Neuronal stem cell (in vitro differentiated cells): Measurements from ENCODE around the gene MYEOV.

Experiments
- DNase-seq: peaks from one replicate; pipeline ENCODE4 v3.0.0-alpha.2; 2013; ENCODE audit warnings: low spot score
- H2AFZ ChIP-seq: one replicate; pipeline ENCODE4 v1.6.1; 2013; ENCODE audit warnings: mild to moderate bottlenecking, low read length, inconsistent platforms
- H2AK5ac ChIP-seq: 2 replicates; pipeline ENCODE4 v1.6.1; 2013; ENCODE audit warnings: low read depth, mild to moderate bottlenecking, inconsistent platforms, low read length, moderate library complexity, mixed read lengths
- H2BK120ac ChIP-seq: 2 replicates; pipeline ENCODE4 v1.6.1; 2013; ENCODE audit warnings: low read depth, mild to moderate bottlenecking, inconsistent platforms, low read length, moderate library complexity, mixed read lengths
- H2BK12ac ChIP-seq: one replicate; pipeline ENCODE4 v1.6.1; 2013; ENCODE audit warnings: low read length, inconsistent platforms
- H2BK15ac ChIP-seq: 2 replicates; pipeline ENCODE4 v1.6.1; 2013; ENCODE audit warnings: mild to moderate bottlenecking, low read length, inconsistent platforms, mixed read lengths
- H2BK5ac ChIP-seq: one replicate; pipeline ENCODE4 v1.6.1; 2013; ENCODE audit warnings: inconsistent platforms, mild to moderate bottlenecking, low read length, moderate library complexity
- H3K14ac ChIP-seq: one replicate; pipeline ENCODE4 v1.6.1; 2013; ENCODE audit warnings: low read length, inconsistent platforms
- H3K18ac ChIP-seq: 2 replicates; pipeline ENCODE4 v1.6.1; 2013; ENCODE audit warnings: low read length, inconsistent platforms
- H3K23ac ChIP-seq: 2 replicates; pipeline ENCODE4 v1.6.1; 2013; ENCODE audit warnings: low read depth, mild to moderate bottlenecking, mixed read lengths, low read length, inconsistent platforms; ENCODE audit not compliant: poor library complexity
- H3K27ac ChIP-seq: replicated peaks from 3 replicates; pipeline ENCODE4 v1.5.1; 2013; ENCODE audit warnings: low read length, inconsistent platforms
- H3K27me3 ChIP-seq, 3 experiments: 2 replicates each; pipeline ENCODE4 v1.6.1; 2013; ENCODE audit warnings: low read length in 3 of 3, mild to moderate bottlenecking in 2 of 3, inconsistent platforms in 1 of 3, low read depth in 1 of 3, mixed read lengths in 1 of 3, moderate library complexity in 1 of 3; ENCODE audit not compliant: control insufficient read depth in 3 of 3, insufficient read depth in 3 of 3
- H3K36me3 ChIP-seq, 2 donors: replicated peaks in 1 of 2; 2 replicates each; pipeline ENCODE4 v1.6.1; 2013; ENCODE audit warnings: low read length in 2 of 2; ENCODE audit not compliant: control insufficient read depth in 2 of 2, insufficient read depth in 2 of 2
- H3K4ac ChIP-seq: 2 replicates; pipeline ENCODE4 v1.6.1; 2013; ENCODE audit warnings: inconsistent platforms, mild to moderate bottlenecking, low read length, moderate library complexity
- H3K4me1 ChIP-seq, 2 donors: 1 replicate in 1 of 2; 2 replicates in 1 of 2; pipeline ENCODE4 v1.6.1; 2013; ENCODE audit warnings: low read length in 2 of 2, low read depth in 1 of 2; ENCODE audit not compliant: control insufficient read depth in 2 of 2, insufficient read depth in 1 of 2
- H3K4me2 ChIP-seq: one replicate; pipeline ENCODE4 v1.6.1; 2013; ENCODE audit warnings: mild to moderate bottlenecking, low read length, inconsistent platforms; ENCODE audit not compliant: insufficient read depth, poor library complexity, severe bottlenecking
- H3K4me3 ChIP-seq, 2 donors: 2 replicates each; pipeline ENCODE4 v1.5.1; 2013; ENCODE audit warnings: low read length in 2 of 2, mild to moderate bottlenecking in 2 of 2, inconsistent platforms in 1 of 2, moderate library complexity in 1 of 2
- H3K79me1 ChIP-seq: one replicate; pipeline ENCODE4 v1.6.1; 2013; ENCODE audit warnings: low read depth, mild to moderate bottlenecking, inconsistent platforms, low read length, moderate library complexity
- H3K9ac ChIP-seq: one replicate; pipeline ENCODE4 v1.6.1; 2013; ENCODE audit warnings: mild to moderate bottlenecking, low read depth, low read length, inconsistent platforms; ENCODE audit not compliant: poor library complexity
- H3K9me3 ChIP-seq, 2 donors: replicated peaks in 1 of 2; 2 replicates each; pipeline versions ENCODE3 to v1.6.1; 2013; ENCODE audit warnings: low read length in 2 of 2, mild to moderate bottlenecking in 2 of 2, inconsistent platforms in 1 of 2, low read depth in 1 of 2, mixed read lengths in 1 of 2, moderate library complexity in 1 of 2; ENCODE audit not compliant: control insufficient read depth in 2 of 2, insufficient read depth in 1 of 2
- H4K8ac ChIP-seq: one replicate; pipeline ENCODE4 v1.6.1; 2013; ENCODE audit warnings: low read depth, mild to moderate bottlenecking, inconsistent platforms, low read length, moderate library complexity
- H4K91ac ChIP-seq: one replicate; pipeline ENCODE4 v1.6.1; 2013; ENCODE audit warnings: low read length, low read depth, mild to moderate bottlenecking, inconsistent platforms; ENCODE audit not compliant: poor library complexity
- WGBS, 2 donors: extraction: QIAGEN DNeasy Blood & Tissue Kit; methylation state at CpG; one replicate each; pipeline ENCODE4 v1.1.7; 2013; ENCODE audit warnings: missing lambda C conversion rate in 2 of 2, mixed read lengths in 1 of 2; ENCODE audit not compliant: insufficient read length in 2 of 2, insufficient replicate concordance in 1 of 2; ENCODE audit errors: extremely low coverage in 2 of 2; 5-methylcytosine and 5-hydroxymethylcytosine counted together

The MYEOV gene

DNA sequence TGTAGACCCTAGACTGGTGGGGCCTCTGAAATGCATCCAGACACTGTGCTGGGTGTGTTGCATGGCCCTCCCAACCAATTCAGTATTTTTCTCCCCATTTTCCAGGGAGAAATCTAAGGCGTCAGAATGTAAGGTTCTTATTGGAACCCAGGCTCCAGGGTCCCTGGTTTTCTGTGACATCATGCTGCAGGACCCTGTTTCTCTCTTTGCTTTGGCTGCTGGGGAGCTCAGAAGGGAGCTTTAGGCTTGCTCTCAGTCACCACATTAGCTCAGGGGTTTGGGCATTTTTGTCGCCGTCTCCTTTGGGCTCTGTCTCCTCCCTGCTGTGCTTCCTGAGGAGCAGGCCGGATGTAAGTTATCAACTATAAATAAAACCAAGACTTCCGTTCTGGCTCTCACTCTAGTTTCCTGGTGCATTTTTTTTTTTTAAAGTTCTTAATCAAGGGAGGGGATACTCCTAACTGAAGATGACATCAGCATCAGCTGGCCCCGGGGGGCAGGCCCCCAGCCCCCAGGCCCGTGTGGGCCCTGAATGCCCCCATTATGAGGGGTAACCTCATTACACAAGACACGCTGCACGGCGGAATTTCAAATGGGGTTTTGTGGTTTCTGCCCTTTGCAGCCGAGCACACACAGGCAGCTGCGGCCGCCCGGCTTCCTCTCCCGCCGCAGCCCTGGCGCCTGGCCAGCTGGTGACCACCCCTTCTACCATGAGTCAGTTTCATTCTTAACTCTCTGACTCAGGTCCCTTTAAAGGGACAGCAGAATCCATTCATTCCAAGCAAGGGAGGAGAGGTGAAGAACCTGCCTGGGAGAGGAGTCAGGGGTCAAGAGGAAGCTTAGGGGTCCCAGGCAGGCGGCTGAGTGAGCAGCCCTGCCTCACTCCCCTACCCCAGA, 3.2 kb downstream of the MYEOV start:
- WGBS, 2 donors, result no CpG with 5 or more reads among the region's 18 CpGs
- no peak overlapping the region for H3K4ac ChIP-seq
- H3K4me1 ChIP-seq, result peaks cover 10 to 14% of the 10 kb centered on the region in 2 donors
- peak overlapping the region; percentile 0 for H2AK5ac ChIP-seq
- peak overlapping the region; percentile 18 for H2BK15ac ChIP-seq
- no peak overlapping the region for H4K8ac ChIP-seq
- H3K36me3 ChIP-seq, result no peaks in the 10 kb centered on the region
- no peaks in the 10 kb centered on the region for H3K79me1 ChIP-seq
- H3K18ac ChIP-seq, result peak overlapping the region; percentile 0
- H3K9ac ChIP-seq, result no peak overlapping the region
- no peak overlapping the region for H2BK12ac ChIP-seq
- no peak for DNase-seq
- H3K4me2 ChIP-seq, result no peak overlapping the region
- no peak overlapping the region for H3K23ac ChIP-seq
- H3K14ac ChIP-seq, result no peak overlapping the region
- H4K91ac ChIP-seq, result no peak overlapping the region
- H3K27me3 ChIP-seq, result peaks cover 0 to 2% (median 0%) of the 10 kb centered on the region in 3 experiments
- no peaks in the 10 kb centered on the region for H3K9me3 ChIP-seq
- no peak overlapping the region for H2BK120ac ChIP-seq
- no peak overlapping the region for H3K4me3 ChIP-seq
- peak overlapping the region; percentile 43 for H3K27ac ChIP-seq
- no peak overlapping the region for H2BK5ac ChIP-seq
- peak overlapping the region; percentile 78 for H2AFZ ChIP-seq

DNA sequence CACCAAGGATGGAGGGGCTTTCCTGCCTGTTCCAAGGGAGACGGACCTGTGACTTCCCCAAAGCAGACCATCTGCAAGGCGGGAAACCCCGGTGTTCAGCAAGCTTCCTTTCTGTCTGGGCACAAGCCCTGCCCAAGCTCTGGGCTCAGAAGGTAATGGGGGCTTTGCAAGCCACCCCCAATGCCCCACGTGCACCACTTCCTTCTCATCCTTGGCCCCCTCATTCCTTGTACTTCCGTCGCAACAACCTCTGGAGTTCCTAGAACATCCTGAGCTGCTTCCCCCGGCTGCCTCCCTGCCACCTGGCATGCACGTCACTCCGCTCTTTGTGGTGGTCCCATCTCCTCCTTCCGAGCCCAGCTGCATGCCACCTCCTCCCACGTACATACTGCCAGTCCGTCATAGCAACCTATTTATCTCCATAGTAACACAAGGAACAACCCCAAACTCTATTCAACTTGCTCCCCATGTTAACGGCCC, 3.9 kb downstream of the MYEOV start:
- Histone ChIP-seq H2BK120ac (no peak overlapping the region), H4K91ac (no peak overlapping the region), H3K4ac (no peak overlapping the region), H3K36me3 (no peaks in the 10 kb centered on the region), H2BK15ac (peak overlapping the region; percentile 18), H3K14ac (no peak overlapping the region), H3K9me3 (no peaks in the 10 kb centered on the region), H3K23ac (no peak overlapping the region), H2BK12ac (no peak overlapping the region), H3K4me2 (no peak overlapping the region), H4K8ac (no peak overlapping the region), H3K4me1 (peaks cover 10 to 14% of the 10 kb centered on the region in 2 donors), H3K27me3 (peaks cover 0 to 2% (median 0%) of the 10 kb centered on the region in 3 experiments), H3K18ac (peak overlapping the region; percentile 0), H2BK5ac (no peak overlapping the region), H3K79me1 (no peaks in the 10 kb centered on the region), H3K9ac (no peak overlapping the region), H2AK5ac (peak overlapping the region; percentile 0), H3K4me3 (no peak overlapping the region), H2AFZ (peak overlapping the region; percentile 78), H3K27ac (peak overlapping the region; percentile 43)
- WGBS, 2 donors, result no CpG with 5 or more reads among the region's 13 CpGs
- DNase-seq, result no peak

DNA sequence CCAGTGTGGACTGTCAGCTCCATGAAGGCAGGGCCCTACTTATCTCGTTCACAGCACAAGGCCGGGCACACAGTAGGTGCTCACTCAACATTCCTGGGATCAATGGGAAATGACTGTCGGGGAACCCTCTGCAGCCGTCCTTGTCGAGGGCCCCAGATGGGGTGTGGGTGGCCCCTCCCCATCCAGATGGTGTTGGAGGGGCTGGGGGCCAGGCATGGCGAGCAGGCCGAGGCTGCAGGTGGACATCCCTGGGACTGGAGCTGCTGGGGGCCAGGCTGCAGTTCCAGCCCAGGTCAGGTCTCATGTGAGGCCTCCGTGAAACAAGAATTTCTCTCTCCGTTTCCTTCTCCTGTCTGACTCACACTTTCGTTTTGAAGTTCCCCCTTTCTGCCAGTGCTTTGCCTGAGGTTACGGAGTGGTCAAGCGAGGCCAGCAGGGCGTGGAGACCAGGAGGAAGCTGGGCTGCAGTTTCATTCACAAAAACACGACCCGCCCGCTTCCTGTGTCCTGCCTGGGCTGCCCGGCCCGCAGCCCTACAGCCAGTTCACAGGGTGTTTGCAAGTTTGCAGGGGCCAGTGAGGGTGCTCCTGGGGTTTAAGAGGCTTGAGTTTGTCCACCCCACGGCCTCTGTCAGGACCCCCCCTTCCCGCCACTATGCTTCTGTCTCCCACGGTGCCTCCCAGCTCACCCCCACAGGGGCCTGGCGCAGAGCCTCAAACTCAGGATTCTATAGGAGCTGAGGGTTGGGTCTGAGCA, 4.5 kb downstream of the MYEOV start:
- H2BK5ac ChIP-seq, result peak overlapping the region; percentile 17
- WGBS, 2 donors, result no CpG with 5 or more reads among the region's 22 CpGs
- no peak overlapping the region for H3K4me3 ChIP-seq
- no peaks in the 10 kb centered on the region for H3K36me3 ChIP-seq
- no peaks in the 10 kb centered on the region for H3K79me1 ChIP-seq
- peaks cover 10 to 14% of the 10 kb centered on the region in 2 donors for H3K4me1 ChIP-seq
- peak overlapping the region; percentile 2 for H2BK15ac ChIP-seq
- H2AFZ ChIP-seq, result peak overlapping the region; percentile 56
- peaks cover 0 to 2% (median 0%) of the 10 kb centered on the region in 3 experiments for H3K27me3 ChIP-seq
- no peak overlapping the region for H3K9ac ChIP-seq
- no peak overlapping the region for H3K23ac ChIP-seq
- H3K9me3 ChIP-seq, result no peaks in the 10 kb centered on the region
- H3K18ac ChIP-seq, result peak overlapping the region; percentile 54
- no peak for DNase-seq
- no peak overlapping the region for H3K27ac ChIP-seq
- H4K91ac ChIP-seq, result no peak overlapping the region
- peak overlapping the region; percentile 82 for H2AK5ac ChIP-seq
- H3K4ac ChIP-seq, result no peak overlapping the region
- no peak overlapping the region for H2BK120ac ChIP-seq
- H3K4me2 ChIP-seq, result no peak overlapping the region
- H2BK12ac ChIP-seq, result peak overlapping the region; percentile 58
- peak overlapping the region; percentile 77 for H3K14ac ChIP-seq
- H4K8ac ChIP-seq, result no peak overlapping the region
